PFSK-1 (cell line): Measurements from ENCODE around the gene SMAD3.

Experiments
- POLR2AphosphoS5 ChIP-seq: IDR thresholded peaks from 2 replicates; pipeline ENCODE4 v1.6.1; 2012; ENCODE audit warnings: low read depth, mild to moderate bottlenecking, control low read depth, low read length, moderate library complexity
- REST ChIP-seq, 2 experiments: IDR thresholded peaks; 2 replicates each; pipeline versions ENCODE4 v1.6.1 to v1.8.0; 2011 to 2012; ENCODE audit warnings: low read depth in 2 of 2, low read length in 2 of 2, control low read depth in 1 of 2, inconsistent platforms in 1 of 2, mild to moderate bottlenecking in 1 of 2, moderate library complexity in 1 of 2; ENCODE audit not compliant: insufficient read depth in 1 of 2
- SIN3A ChIP-seq: IDR thresholded peaks from 2 replicates; pipeline ENCODE4 v1.6.1; 2012; ENCODE audit warnings: mild to moderate bottlenecking, low read length, moderate library complexity, borderline replicate concordance; ENCODE audit not compliant: insufficient read depth
- TAF1 ChIP-seq: IDR thresholded peaks from 2 replicates; pipeline ENCODE4 v1.6.1; 2012; ENCODE audit warnings: low read length, control low read depth, borderline replicate concordance; ENCODE audit not compliant: insufficient read depth

GRCh38 chr15:67218428-67218827 lies 153.0 kb downstream of the SMAD3 start:
- TF ChIP-seq REST (IDR thresholded peaks at IDR 0.05; ENCODE audit: insufficient read depth in 1 of 2, low read depth in 2 of 2, low read length in 2 of 2) (no peak), TAF1 (no peak), POLR2AphosphoS5 (no peak), SIN3A (no peak)
